HCT116 (cell line): Measurements from ENCODE around the gene TULP4. TPM values are rescaled to one million over a fixed set of nuclear protein-coding genes. Genes with fewer than 3 reads are reported as not detected.

Experiments used
- ATAC-seq: fragments of 200-7000 bp; cut with Tn5 transposase; 2 replicates; pipeline ENCODE4 v1.9.1; 2020; ENCODE audit warnings: mild to moderate bottlenecking, moderate library complexity
- BruUV-seq: library from RNA; stranded (reverse); fragments of 400-500 nt; replicated peaks from 2 replicates; lab custom pipeline; 2021; lab: Mats Ljungman, UMichigan
- CTCF ChIA-PET: fragments of 300-600 bp; sonication (Branson Sonifier 250); formaldehyde crosslinking; loops from one replicate; lab custom pipeline; 2021; ENCODE audit warnings: antibody characterized with exemption; lab: Charles Lee
- POLR2A ChIA-PET: fragments of 300-600, 350-600 bp; sonication (Branson Sonifier 250); formaldehyde crosslinking; loops from one replicate; lab custom pipeline; 2021; ENCODE audit warnings: antibody characterized with exemption; lab: Charles Lee
- RAD21 ChIA-PET, 2 experiments: fragments of 300-600 bp; sonication (Branson Sonifier 250); formaldehyde crosslinking; loops; one replicate each; lab custom pipeline; 2023; ENCODE audit warnings: low total read pairs in 2 of 2; ENCODE audit not compliant: uncharacterized antibody in 2 of 2, unreplicated experiment in 2 of 2, low non-redundant PET in 1 of 2; lab: Charles Lee
- DNase-seq: peaks from one replicate; pipeline ENCODE4 v3.0.0-alpha.2; 2010; ENCODE audit warnings: low read depth, low spot score
- H2AFZ ChIP-seq: fragments of 200-600 bp; shearing (Covaris generic), sonication (generic); 2 replicates; pipeline ENCODE4 v1.6.1; 2017; ENCODE audit warnings: low read depth, mixed run types, mixed read lengths, antibody characterized with exemption, low read length; ENCODE audit not compliant: poor library complexity, severe bottlenecking
- H3K27ac ChIP-seq: 2 replicates; pipeline ENCODE4 v1.5.1; 2012; ENCODE audit warnings: low read depth, low read length
- H3K27me3 ChIP-seq: fragments of 200-600 bp; sonication (generic); 2 replicates; pipeline ENCODE4 v1.6.1; 2016; ENCODE audit warnings: mixed run types, low read length, mixed read lengths; ENCODE audit not compliant: insufficient read depth
- H3K36me3 ChIP-seq, 2 experiments: fragments of 200-500 bp in 1 of 2; fragments of 200-600 bp in 1 of 2; sonication (Bioruptor generic) in 1 of 2; sonication (generic) in 1 of 2; 2 replicates each; pipeline versions ENCODE4 v1.5.1 to v1.6.1; 2014 to 2016; ENCODE audit warnings: low read length in 2 of 2, inconsistent platforms in 1 of 2, mixed read lengths in 1 of 2, mixed run types in 1 of 2; ENCODE audit not compliant: insufficient read depth in 2 of 2, control insufficient read depth in 1 of 2
- H3K4me1 ChIP-seq, 2 experiments: fragments of 200-600 bp in 1 of 2; sonication (generic) in 1 of 2; 2 replicates each; pipeline versions ENCODE4 v1.5.1 to v1.6.1; 2012 to 2017; ENCODE audit warnings: low read length in 2 of 2, inconsistent platforms in 1 of 2, mild to moderate bottlenecking in 1 of 2, mixed read lengths in 1 of 2, mixed run types in 1 of 2, moderate library complexity in 1 of 2; ENCODE audit not compliant: insufficient read depth in 2 of 2, control insufficient read depth in 1 of 2
- H3K4me2 ChIP-seq: fragments of 200-600 bp; sonication (generic); 2 replicates; pipeline ENCODE4 v1.6.1; 2017; ENCODE audit warnings: mixed run types, low read length, mixed read lengths
- H3K4me3 ChIP-seq, 2 experiments: fragments of 200-600 bp in 1 of 2; sonication (generic) in 1 of 2; replicated peaks in 1 of 2; 2 replicates each; pipeline ENCODE4 v1.5.1; 2011 to 2016; ENCODE audit warnings: low read length in 2 of 2, control low read depth in 1 of 2, low read depth in 1 of 2, mild to moderate bottlenecking in 1 of 2, mixed read lengths in 1 of 2, mixed run types in 1 of 2
- H3K79me2 ChIP-seq: fragments of 200-600 bp; sonication (generic); 2 replicates; pipeline ENCODE4 v1.6.1; 2017; ENCODE audit warnings: mild to moderate bottlenecking, mixed run types, low read length, moderate library complexity, mixed read lengths; ENCODE audit not compliant: insufficient read depth
- H3K9ac ChIP-seq: fragments of 200-600 bp; sonication (generic); 2 replicates; pipeline ENCODE4 v1.6.1; 2016; ENCODE audit warnings: low read length, mixed read lengths
- H3K9me2 ChIP-seq: fragments of 200-600 bp; sonication (generic), shearing (Covaris generic); 2 replicates; pipeline ENCODE4 v1.6.1; 2017; ENCODE audit warnings: mixed run types, mild to moderate bottlenecking, moderate library complexity; ENCODE audit not compliant: insufficient read depth
- H3K9me3 ChIP-seq, 2 experiments: fragments of 200-500 bp in 1 of 2; fragments of 200-600 bp in 1 of 2; sonication (Bioruptor generic) in 1 of 2; sonication (generic) in 1 of 2; 2 replicates each; pipeline ENCODE4 v1.6.1; 2014 to 2017; ENCODE audit warnings: low read length in 2 of 2, mixed read lengths in 2 of 2, inconsistent platforms in 1 of 2, low read depth in 1 of 2, mild to moderate bottlenecking in 1 of 2, mixed run types in 1 of 2, moderate library complexity in 1 of 2; ENCODE audit not compliant: control insufficient read depth in 1 of 2, insufficient read depth in 1 of 2
- H4K20me1 ChIP-seq: fragments of 200-600 bp; sonication (generic), shearing (Covaris generic); 2 replicates; pipeline ENCODE4 v1.6.1; 2017; ENCODE audit warnings: mixed run types, mild to moderate bottlenecking, moderate library complexity; ENCODE audit not compliant: insufficient read depth
- CEBPB ChIP-seq: IDR thresholded peaks from 2 replicates; pipeline ENCODE4 v1.6.1; 2012; ENCODE audit warnings: low read depth
- EZH2 ChIP-seq: fragments of 200-600 bp; sonication (generic); IDR thresholded peaks from 2 replicates; pipeline ENCODE4 v1.6.1; 2017; ENCODE audit warnings: antibody characterized with exemption, mixed run types
- POLR2A ChIP-seq: IDR thresholded peaks from 2 replicates; pipeline ENCODE4 v1.7.0; 2011; ENCODE audit warnings: borderline replicate concordance; ENCODE audit not compliant: insufficient read depth, insufficient read length; ENCODE audit errors: extremely low read depth
- intact Hi-C: fragments of 100-400 bp; cut with micrococcal nuclease; formaldehyde crosslinking; loops from 2 replicates; pipeline ENCODE4 v1.10.0; 2022
- total RNA-seq: library from RNA; stranded (reverse); gene quantifications from one replicate; pipeline ENCODE4 v1.2.1, GENCODE V29; 2021; ENCODE audit not compliant: unreplicated experiment
- TF ChIP-seq, protein P1 (sequence below): IDR thresholded peaks from 2 replicates; pipeline ENCODE4 v1.6.1; 2012
- TF ChIP-seq, protein P2 (sequence below): IDR thresholded peaks from 2 replicates; pipeline ENCODE4 v1.6.1; 2011; ENCODE audit warnings: mild to moderate bottlenecking, low read length, moderate library complexity; ENCODE audit not compliant: insufficient replicate concordance; ENCODE audit errors: extremely low read depth
- TF ChIP-seq, protein P3 (sequence below), 3 experiments: fragments of 200-600 bp in 1 of 3; sonication (generic) in 1 of 3; IDR thresholded peaks in 2 of 3; conservative IDR thresholded peaks in 1 of 3; 2 replicates each; pipeline ENCODE4 v1.5.1; 2012 to 2017; ENCODE audit warnings: low read depth in 2 of 3, low read length in 2 of 3, antibody characterized with exemption in 1 of 3, borderline replicate concordance in 1 of 3, control low read depth in 1 of 3, mild to moderate bottlenecking in 1 of 3, mixed read lengths in 1 of 3, mixed run types in 1 of 3, moderate library complexity in 1 of 3; ENCODE audit not compliant: insufficient read depth in 1 of 3

The TULP4 gene
- total RNA-seq, 1 experiment from 2014 or later: 70.8 TPM

DNA sequence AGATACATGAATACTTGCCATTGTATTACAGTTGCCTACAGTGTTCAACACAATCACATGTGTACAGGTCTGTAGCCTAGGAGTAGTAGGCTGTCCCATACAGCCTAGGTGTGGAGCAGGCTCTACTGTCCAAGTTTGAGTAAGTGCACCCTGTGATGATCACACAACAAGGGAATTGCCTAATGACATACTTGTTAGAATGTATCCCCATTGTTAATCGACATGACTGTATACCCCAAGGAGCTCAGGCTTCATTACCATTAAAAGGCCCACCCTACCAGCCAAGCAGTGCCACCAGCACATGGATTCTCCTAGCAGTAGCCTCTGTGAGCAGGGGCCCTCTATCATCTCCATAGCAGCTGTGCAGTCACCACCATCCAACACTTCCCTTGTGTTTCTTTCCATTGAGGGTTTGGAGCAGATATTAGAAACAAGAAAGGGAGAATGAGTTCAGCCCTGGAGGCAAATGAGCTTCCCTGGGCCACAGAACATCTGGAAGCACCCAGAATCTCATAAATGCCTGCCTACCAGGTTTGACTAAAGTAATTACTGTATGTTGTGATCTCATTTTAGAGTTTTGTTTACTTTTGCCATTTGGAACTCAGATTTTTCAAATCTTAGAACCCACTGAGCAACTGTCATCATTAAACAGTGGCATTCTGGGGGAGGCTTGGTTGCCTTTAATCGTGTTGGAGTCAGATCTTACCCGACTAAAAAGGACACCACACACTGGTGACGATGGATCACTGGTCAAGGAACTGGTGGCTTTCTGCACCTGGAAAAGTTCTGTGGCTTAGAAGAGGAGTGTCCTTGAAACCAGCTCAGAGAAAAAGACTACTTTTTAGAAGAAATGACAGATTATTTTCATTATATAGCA lies 104.9 kb downstream of the TULP4 start:
- H3K4me3 ChIP-seq: no peak overlapping the region
- peaks cover 0 to 6% of the 10 kb centered on the region in 2 experiments; a peak in 2 of 4 replicates for H3K4me1 ChIP-seq
- H3K4me2 ChIP-seq: no peak overlapping the region
- no peaks in the 10 kb centered on the region for H3K9me3 ChIP-seq
- no peak overlapping the region for H3K9ac ChIP-seq
- no peaks in the 10 kb centered on the region for H4K20me1 ChIP-seq
- H3K9me2 ChIP-seq: no peaks in the 10 kb centered on the region
- peaks cover 0 to 4% of the 10 kb centered on the region in 2 experiments; a peak in 1 of 4 replicates for H3K36me3 ChIP-seq
- H3K27me3 ChIP-seq: no peaks in the 10 kb centered on the region
- ChIA-PET POLR2A (no interaction called here), CTCF (no interaction called here), RAD21 (no interaction called here)
- ATAC-seq (no peak), DNase-seq (no peak)
- no peaks in the 10 kb centered on the region; the same call in 1 of the 2 replicates for H3K79me2 ChIP-seq
- BruUV-seq: no TSS peak
- H3K27ac ChIP-seq: no peak overlapping the region
- H2AFZ ChIP-seq: no peak overlapping the region
- intact Hi-C loops: no loop called here
- TF ChIP-seq EZH2 (no peak), CEBPB (no peak), POLR2A (no peak)
- TF ChIP-seq, protein P1, sequence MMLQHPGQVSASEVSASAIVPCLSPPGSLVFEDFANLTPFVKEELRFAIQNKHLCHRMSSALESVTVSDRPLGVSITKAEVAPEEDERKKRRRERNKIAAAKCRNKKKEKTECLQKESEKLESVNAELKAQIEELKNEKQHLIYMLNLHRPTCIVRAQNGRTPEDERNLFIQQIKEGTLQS: no peak
- TF ChIP-seq, protein P2, sequence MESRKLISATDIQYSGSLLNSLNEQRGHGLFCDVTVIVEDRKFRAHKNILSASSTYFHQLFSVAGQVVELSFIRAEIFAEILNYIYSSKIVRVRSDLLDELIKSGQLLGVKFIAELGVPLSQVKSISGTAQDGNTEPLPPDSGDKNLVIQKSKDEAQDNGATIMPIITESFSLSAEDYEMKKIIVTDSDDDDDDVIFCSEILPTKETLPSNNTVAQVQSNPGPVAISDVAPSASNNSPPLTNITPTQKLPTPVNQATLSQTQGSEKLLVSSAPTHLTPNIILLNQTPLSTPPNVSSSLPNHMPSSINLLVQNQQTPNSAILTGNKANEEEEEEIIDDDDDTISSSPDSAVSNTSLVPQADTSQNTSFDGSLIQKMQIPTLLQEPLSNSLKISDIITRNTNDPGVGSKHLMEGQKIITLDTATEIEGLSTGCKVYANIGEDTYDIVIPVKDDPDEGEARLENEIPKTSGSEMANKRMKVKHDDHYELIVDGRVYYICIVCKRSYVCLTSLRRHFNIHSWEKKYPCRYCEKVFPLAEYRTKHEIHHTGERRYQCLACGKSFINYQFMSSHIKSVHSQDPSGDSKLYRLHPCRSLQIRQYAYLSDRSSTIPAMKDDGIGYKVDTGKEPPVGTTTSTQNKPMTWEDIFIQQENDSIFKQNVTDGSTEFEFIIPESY: no peak
- TF ChIP-seq, protein P3, sequence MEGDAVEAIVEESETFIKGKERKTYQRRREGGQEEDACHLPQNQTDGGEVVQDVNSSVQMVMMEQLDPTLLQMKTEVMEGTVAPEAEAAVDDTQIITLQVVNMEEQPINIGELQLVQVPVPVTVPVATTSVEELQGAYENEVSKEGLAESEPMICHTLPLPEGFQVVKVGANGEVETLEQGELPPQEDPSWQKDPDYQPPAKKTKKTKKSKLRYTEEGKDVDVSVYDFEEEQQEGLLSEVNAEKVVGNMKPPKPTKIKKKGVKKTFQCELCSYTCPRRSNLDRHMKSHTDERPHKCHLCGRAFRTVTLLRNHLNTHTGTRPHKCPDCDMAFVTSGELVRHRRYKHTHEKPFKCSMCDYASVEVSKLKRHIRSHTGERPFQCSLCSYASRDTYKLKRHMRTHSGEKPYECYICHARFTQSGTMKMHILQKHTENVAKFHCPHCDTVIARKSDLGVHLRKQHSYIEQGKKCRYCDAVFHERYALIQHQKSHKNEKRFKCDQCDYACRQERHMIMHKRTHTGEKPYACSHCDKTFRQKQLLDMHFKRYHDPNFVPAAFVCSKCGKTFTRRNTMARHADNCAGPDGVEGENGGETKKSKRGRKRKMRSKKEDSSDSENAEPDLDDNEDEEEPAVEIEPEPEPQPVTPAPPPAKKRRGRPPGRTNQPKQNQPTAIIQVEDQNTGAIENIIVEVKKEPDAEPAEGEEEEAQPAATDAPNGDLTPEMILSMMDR (IDR thresholded peaks at IDR 0.05 in 2 of 3, conservative IDR thresholded peaks at IDR 0.05 in 1 of 3; ENCODE audit: borderline replicate concordance in 1 of 3, insufficient read depth in 1 of 3, low read depth in 2 of 3, low read length in 2 of 3): no peak
